HUDEP-2 (cell line): ENCODE data around the gene DCAKD.
A peak's percentile ranks its signal among the peaks of the same experiment; 100 is the strongest.
"Not testable (repeated sequence)": the region's sequence is repeated elsewhere in the genome, so short reads cannot be mapped to it uniquely, and the experiment has no call there.

Source experiments
- DNase-seq, 76 experiments: peaks; one replicate each; lab custom pipeline; 2025; ENCODE audit not compliant: unreplicated experiment in 76 of 76; lab: John Stamatoyannopoulos, UW

DCAKD gene

GRCh38 chr17:45070001-45070400 lies 18.6 kb upstream of the DCAKD start:
- no peak for DNase-seq

- DNase-seq = no peak
Measured at GRCh38 chr17:45067637-45068036, 16.2 kb upstream of the DCAKD start.

GRCh38 chr17:45063198-45063597 lies 11.8 kb upstream of the DCAKD start:
- no peak for DNase-seq

GRCh38 chr17:45061606-45062205 lies 10.3 kb upstream of the DCAKD start:
- DNase-seq = peak in 1 of 76 experiments; percentile 59

GRCh38 chr17:45060797-45061605 lies 9.6 kb upstream of the DCAKD start, which contains the start of gene NMT1:
Gene NMT1, plus strand, starts transcription at chr17:45061317. Its CDS starts 13 bp downstream, at chr17:45061330.
- peak; percentile 70 to 99 (median 97) for DNase-seq

GRCh38 chr17:45060382-45060796 lies 9.0 kb upstream of the DCAKD start:
- peak in 4 of 76 experiments; percentile 22 to 39 (median 32) for DNase-seq

- peak in 26 of 76 experiments; percentile 4 to 47 (median 20) for DNase-seq
Measured at GRCh38 chr17:45052052-45052772, 780 bp upstream of the DCAKD start.

GRCh38 chr17:45051720-45052051 lies 254 bp upstream of the DCAKD start:
- not testable (repeated sequence) for DNase-seq

- DNase-seq = peak in 5 of 76 experiments; percentile 12 to 44 (median 17)
Measured at GRCh38 chr17:45050481-45051059, 862 bp downstream of the DCAKD start.

GRCh38 chr17:45048795-45049563 lies 2.5 kb downstream of the DCAKD start:
- no peak for DNase-seq

GRCh38 chr17:45046537-45047125 lies 4.8 kb downstream of the DCAKD start:
- no peak for DNase-seq

- no peak for DNase-seq
Measured at GRCh38 chr17:45043813-45044540, 7.5 kb downstream of the DCAKD start.

- DNase-seq = no peak
Measured at GRCh38 chr17:45042346-45043120, 8.9 kb downstream of the DCAKD start.

GRCh38 chr17:45040459-45040858 lies 11.0 kb downstream of the DCAKD start:
- DNase-seq = no peak

- no peak for DNase-seq
Measured at GRCh38 chr17:45038728-45039634, 12.5 kb downstream of the DCAKD start.

- no peak for DNase-seq
Measured at GRCh38 chr17:45036691-45037090, 14.7 kb downstream of the DCAKD start.

- no peak for DNase-seq
Measured at GRCh38 chr17:45035848-45036247, 15.6 kb downstream of the DCAKD start.

GRCh38 chr17:45034599-45034998 lies 16.8 kb downstream of the DCAKD start:
- no peak for DNase-seq
